Keratinocyte (primary cell): ENCODE data around the gene FTO.

Experiments used
- CTCF ChIP-seq, 3 experiments: IDR thresholded peaks in 1 of 3; conservative IDR thresholded peaks in 1 of 3; optimal IDR thresholded peaks in 1 of 3; 2 replicates in 2 of 3; 3 replicates in 1 of 3; pipeline versions ENCODE3 to v1.5.1; 2011; ENCODE audit warnings: low read length in 3 of 3, mild to moderate bottlenecking in 3 of 3, moderate library complexity in 2 of 3, control low read depth in 1 of 3, inconsistent platforms in 1 of 3; ENCODE audit not compliant: insufficient read depth in 2 of 3; ENCODE audit errors: extremely low read depth in 1 of 3
- EZH2 ChIP-seq: IDR thresholded peaks from one replicate; pipeline ENCODE4 v1.6.1; 2012; ENCODE audit warnings: inconsistent platforms, mild to moderate bottlenecking, low read length, moderate library complexity

- TF ChIP-seq CTCF (optimal IDR thresholded peaks at IDR 0.05 in 1 of 3, IDR thresholded peaks at IDR 0.05 in 1 of 3, conservative IDR thresholded peaks at IDR 0.05 in 1 of 3; ENCODE audit: extremely low read depth in 1 of 3, insufficient read depth in 2 of 3, low read length in 3 of 3) (no peak), EZH2 (no peak)
Observed at GRCh38 chr16:54115558-54115957, 411.6 kb downstream of the FTO start.
